EH (cell line): ENCODE data around the gene GPATCH4.
"Not testable (repeated sequence)": the region's sequence is repeated elsewhere in the genome, so short reads cannot be mapped to it uniquely, and the experiment has no call there.

Source experiments
- DNase-seq: peaks from one replicate; pipeline ENCODE4 v3.0.0-alpha.2; 2015; ENCODE audit warnings: low read depth

Gene GPATCH4

GRCh38 chr1:156601122-156601830 is at the start of gene GPATCH4:
GPATCH4 (minus strand) TSS chr1:156601479.
- peak; percentile 94 for DNase-seq

- DNase-seq, result no peak
Measured at GRCh38 chr1:156648951-156649350, 47.7 kb upstream of the GPATCH4 start.

- DNase-seq, result no peak
Measured at GRCh38 chr1:156648496-156648895, 47.2 kb upstream of the GPATCH4 start.

- DNase-seq, result no peak
Measured at GRCh38 chr1:156647351-156647750, 46.1 kb upstream of the GPATCH4 start.

- no peak for DNase-seq
Measured at GRCh38 chr1:156646738-156647211, 45.5 kb upstream of the GPATCH4 start.

GRCh38 chr1:156645666-156646065 is 44.4 kb upstream of the GPATCH4 start:
- no peak for DNase-seq

- DNase-seq, result no peak
Measured at GRCh38 chr1:156645056-156645455, 43.8 kb upstream of the GPATCH4 start.

- no peak for DNase-seq
Measured at GRCh38 chr1:156644640-156645039, 43.4 kb upstream of the GPATCH4 start.

GRCh38 chr1:156644146-156644545 is 42.9 kb upstream of the GPATCH4 start:
- no peak for DNase-seq

- no peak for DNase-seq
Measured at GRCh38 chr1:156643778-156644092, 42.5 kb upstream of the GPATCH4 start.

GRCh38 chr1:156643049-156643777 is 41.9 kb upstream of the GPATCH4 start:
- no peak for DNase-seq

GRCh38 chr1:156642265-156643048 is 41.2 kb upstream of the GPATCH4 start:
- no peak for DNase-seq

- DNase-seq, result no peak
Measured at GRCh38 chr1:156641761-156642264, 40.5 kb upstream of the GPATCH4 start, which contains the start of gene BCAN. BCAN (plus strand) TSS chr1:156642117; CDS start chr1:156646055, 3,938 bp downstream.

- no peak for DNase-seq
Measured at GRCh38 chr1:156640842-156641706, 39.8 kb upstream of the GPATCH4 start.

- no peak for DNase-seq
Measured at GRCh38 chr1:156639601-156640101, 38.4 kb upstream of the GPATCH4 start.

GRCh38 chr1:156638189-156638985 is 37.1 kb upstream of the GPATCH4 start:
- no peak for DNase-seq

GRCh38 chr1:156632355-156632754 is 31.1 kb upstream of the GPATCH4 start:
- no peak for DNase-seq

GRCh38 chr1:156631152-156631551 is 29.9 kb upstream of the GPATCH4 start:
- not testable (repeated sequence) for DNase-seq

GRCh38 chr1:156629823-156630449 is 28.7 kb upstream of the GPATCH4 start:
- DNase-seq, result no peak

GRCh38 chr1:156627313-156627880 is 26.1 kb upstream of the GPATCH4 start:
- DNase-seq, result peak; percentile 73
